Upper lobe of left lung (tissue), 6 donors: ENCODE data around the gene ZNF213. TPM values are rescaled to one million over a fixed set of nuclear protein-coding genes. Genes with fewer than 3 reads are reported as not detected.
A peak's percentile ranks its signal among the peaks of the same experiment; 100 is the strongest.

Source experiments
- ATAC-seq, 2 donors: fragments of 200-7000 bp; cut with Tn5 transposase; one replicate each; pipeline ENCODE4 v1.9.1; 2022; ENCODE audit warnings: mild to moderate bottlenecking in 2 of 2, moderate library complexity in 2 of 2; ENCODE audit not compliant: low FRiP score in 2 of 2
- DNase-seq, 2 donors: peaks; one replicate each; pipeline ENCODE4 v3.0.0-alpha.2; 2019 to 2020
- H3K27ac ChIP-seq, 4 donors: fragments of 200-600 bp; sonication (generic); one replicate each; pipeline ENCODE4 v1.5.1; 2016 to 2019
- H3K27me3 ChIP-seq, 4 donors: fragments of 200-600 bp; sonication (generic); one replicate each; pipeline ENCODE4 v1.5.1; 2017 to 2019
- H3K36me3 ChIP-seq, 4 donors: fragments of 200-600 bp; sonication (generic); one replicate each; pipeline ENCODE4 v1.5.1; 2016 to 2019
- H3K4me1 ChIP-seq, 4 donors: fragments of 200-600 bp; sonication (generic); one replicate each; pipeline ENCODE4 v1.5.1; 2018 to 2019
- H3K4me3 ChIP-seq, 4 donors: fragments of 200-600 bp; sonication (generic); one replicate each; pipeline ENCODE4 v1.5.1; 2017 to 2019; ENCODE audit warnings: mild to moderate bottlenecking in 2 of 4, moderate library complexity in 1 of 4
- H3K9me3 ChIP-seq, 4 donors: fragments of 200-600 bp; sonication (generic); one replicate each; pipeline ENCODE4 v1.5.1; 2018 to 2019
- CTCF ChIP-seq, 6 experiments: fragments of 450-650 bp in 4 of 6; fragments of 200-600 bp in 2 of 6; sonication (generic) in 2 of 6; IDR thresholded peaks; one replicate each; pipeline ENCODE4 v1.5.1; 2016 to 2019; ENCODE audit warnings: antibody characterized with exemption in 6 of 6
- EP300 ChIP-seq, 4 donors: sonication (generic); formaldehyde crosslinking; IDR thresholded peaks; one replicate each; pipeline ENCODE4 v1.5.1; 2017; ENCODE audit warnings: antibody characterized with exemption in 4 of 4, control low read depth in 2 of 4
- POLR2A ChIP-seq, 4 donors: fragments of 450-650 bp; IDR thresholded peaks; one replicate each; pipeline ENCODE4 v1.5.1; 2016 to 2017; ENCODE audit warnings: antibody characterized with exemption in 4 of 4, mild to moderate bottlenecking in 2 of 4
- POLR2AphosphoS5 ChIP-seq, 2 donors: sonication (generic); formaldehyde crosslinking; IDR thresholded peaks; one replicate each; pipeline ENCODE4 v1.5.1; 2017; ENCODE audit warnings: antibody characterized with exemption in 2 of 2
- WGBS, 2 donors: methylation state at CpG; one replicate each; pipeline ENCODE4 v1.1.5; 2017 to 2018; 5-methylcytosine and 5-hydroxymethylcytosine counted together
- total RNA-seq, 6 donors: library from RNA; depleted of rRNA in 4 of 6; stranded (reverse); fragments of >200 nt in 4 of 6; gene quantifications; one replicate each; pipeline versions ENCODE4 v1.1.0 to v1.2.1, GENCODE V29; 2016 to 2021
- donor health status: DM: no; HTN: no; CAD: no; lungs with moderate emphysema.
- donor health status: DM: no; HTN: yes; CAD: no; lungs with severe emphysema.

The ZNF213 gene
- total RNA-seq, 6 donors from 2014 or later: 4.2 to 20.3 (median 11.6) TPM

- H3K4me3 ChIP-seq: no peak overlapping the region
- 87 to 97% methylated on average over 3 to 11 of the region's 14 CpGs for WGBS, 2 donors
- peaks cover 0 to 54% (median 33%) of the 10 kb centered on the region in 4 donors for H3K36me3 ChIP-seq
- H3K27ac ChIP-seq: no peak overlapping the region
- no peaks in the 10 kb centered on the region for H3K9me3 ChIP-seq
- H3K4me1 ChIP-seq: peaks cover 12 to 32% (median 20%) of the 10 kb centered on the region in 4 donors
- DNase-seq (peak in 1 of 2 donors; percentile 51), ATAC-seq (no peak)
- TF ChIP-seq POLR2A (IDR thresholded peaks at IDR 0.05) (no peak), POLR2AphosphoS5 (IDR thresholded peaks at IDR 0.05) (no peak), CTCF (IDR thresholded peaks at IDR 0.05) (no peak), EP300 (IDR thresholded peaks at IDR 0.05) (no peak)
- H3K27me3 ChIP-seq: no peaks in the 10 kb centered on the region
These were observed 19.3 kb upstream of the ZNF213 start for GRCh38 chr16:3115561-3115960.

GRCh38 chr16:3118204-3118790 lies 16.5 kb upstream of the ZNF213 start:
- ATAC-seq: no peak

GRCh38 chr16:3118846-3119245 lies 16.0 kb upstream of the ZNF213 start:
- WGBS, 2 donors: 94 to 99% methylated on average over 15 to 20 of the region's 20 CpGs
- TF ChIP-seq EP300 (IDR thresholded peaks at IDR 0.05) (no peak), POLR2AphosphoS5 (IDR thresholded peaks at IDR 0.05) (no peak)
- H3K9me3 ChIP-seq: no peaks in the 10 kb centered on the region
- H3K27me3 ChIP-seq: no peaks in the 10 kb centered on the region
- DNase-seq (no peak), ATAC-seq (no peak)
- peaks cover 0 to 62% (median 38%) of the 10 kb centered on the region in 4 donors for H3K36me3 ChIP-seq
- no peak overlapping the region for H3K4me3 ChIP-seq
- no peak overlapping the region for H3K27ac ChIP-seq
- peaks cover 6 to 13% (median 9%) of the 10 kb centered on the region in 4 donors for H3K4me1 ChIP-seq

More at GRCh38 chr16:3118204-3118790, 16.5 kb upstream of the ZNF213 start:
- WGBS, 2 donors: 89 to 95% methylated on average over 12 to 15 of the region's 16 CpGs
- no peak for DNase-seq
- peaks cover 0 to 62% (median 38%) of the 10 kb centered on the region in 4 donors for H3K36me3 ChIP-seq
- H3K4me3 ChIP-seq: no peak overlapping the region
- peaks cover 6 to 14% (median 9%) of the 10 kb centered on the region in 4 donors for H3K4me1 ChIP-seq
- TF ChIP-seq EP300 (IDR thresholded peaks at IDR 0.05) (no peak), CTCF (IDR thresholded peaks at IDR 0.05) (no peak), POLR2AphosphoS5 (IDR thresholded peaks at IDR 0.05) (no peak), POLR2A (IDR thresholded peaks at IDR 0.05) (no peak)
- no peaks in the 10 kb centered on the region for H3K27me3 ChIP-seq
- H3K9me3 ChIP-seq: no peaks in the 10 kb centered on the region
- H3K27ac ChIP-seq: no peak overlapping the region

GRCh38 chr16:3119286-3119685 lies 15.5 kb upstream of the ZNF213 start:
- peaks cover 6 to 11% (median 6%) of the 10 kb centered on the region in 4 donors for H3K4me1 ChIP-seq
- H3K27ac ChIP-seq: no peak overlapping the region
- 95 to 99% methylated on average over 13 to 33 of the region's 33 CpGs for WGBS, 2 donors
- TF ChIP-seq POLR2A (IDR thresholded peaks at IDR 0.05) (no peak), POLR2AphosphoS5 (IDR thresholded peaks at IDR 0.05) (no peak)
- peak in 1 of 2 donors; percentile 76 for DNase-seq
- H3K4me3 ChIP-seq: no peak overlapping the region
- H3K9me3 ChIP-seq: no peaks in the 10 kb centered on the region
- no peaks in the 10 kb centered on the region for H3K27me3 ChIP-seq
- no peak for ATAC-seq
- H3K36me3 ChIP-seq: peaks cover 0 to 62% (median 38%) of the 10 kb centered on the region in 4 donors

GRCh38 chr16:3119701-3120408 lies 15.0 kb upstream of the ZNF213 start:
- Histone ChIP-seq H3K36me3 (peaks cover 0 to 59% (median 38%) of the 10 kb centered on the region in 4 donors), H3K4me1 (peaks cover 7 to 10% (median 9%) of the 10 kb centered on the region in 4 donors), H3K9me3 (no peaks in the 10 kb centered on the region), H3K4me3 (no peak overlapping the region), H3K27ac (no peak overlapping the region), H3K27me3 (no peaks in the 10 kb centered on the region)
- DNase-seq (peak in 1 of 2 donors; percentile 80), ATAC-seq (no peak)
- 94 to 95% methylated on average over 52 to 56 of the region's 57 CpGs for WGBS, 2 donors
- TF ChIP-seq POLR2A (IDR thresholded peaks at IDR 0.05) (no peak), EP300 (IDR thresholded peaks at IDR 0.05) (no peak), POLR2AphosphoS5 (IDR thresholded peaks at IDR 0.05) (no peak), CTCF (IDR thresholded peaks at IDR 0.05) (no peak)
